ENCODE results near the gene ZNF516.

DNA sequence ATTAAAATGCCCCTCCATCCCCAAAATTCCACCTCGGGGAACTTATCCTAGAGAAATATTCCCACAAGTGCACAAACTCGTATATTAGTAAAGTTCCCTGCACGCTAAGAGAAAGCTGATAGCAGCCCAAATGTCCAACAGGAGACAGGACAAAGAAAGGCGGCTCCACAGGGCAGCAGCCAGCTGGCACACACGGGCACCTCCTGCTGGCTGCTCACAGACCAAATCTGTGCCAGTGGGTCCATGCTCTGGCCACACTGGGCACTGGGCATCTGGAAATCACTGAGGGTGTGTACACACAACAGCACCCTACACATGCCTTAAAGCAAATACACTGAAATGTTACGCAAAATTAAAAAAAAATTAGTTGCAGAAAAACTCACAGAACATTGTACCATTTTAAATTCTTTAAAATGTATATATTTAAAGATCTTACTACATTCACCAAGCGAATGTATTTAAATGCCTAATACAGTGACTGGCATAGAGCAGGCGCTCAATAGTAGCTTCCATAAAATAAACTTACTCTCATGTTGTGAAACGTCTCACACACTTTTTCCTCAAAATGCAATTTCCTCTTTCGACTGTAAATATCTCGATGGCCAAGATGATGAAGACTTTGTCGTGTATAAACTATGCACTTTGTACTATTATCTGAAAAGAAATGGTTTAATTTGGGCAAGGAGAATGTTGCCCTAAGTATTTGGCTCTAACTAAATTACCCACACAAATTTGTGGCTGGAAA, 19.4 kb downstream of the ZNF516 start:
- TF ChIP-seq, protein P1, sequence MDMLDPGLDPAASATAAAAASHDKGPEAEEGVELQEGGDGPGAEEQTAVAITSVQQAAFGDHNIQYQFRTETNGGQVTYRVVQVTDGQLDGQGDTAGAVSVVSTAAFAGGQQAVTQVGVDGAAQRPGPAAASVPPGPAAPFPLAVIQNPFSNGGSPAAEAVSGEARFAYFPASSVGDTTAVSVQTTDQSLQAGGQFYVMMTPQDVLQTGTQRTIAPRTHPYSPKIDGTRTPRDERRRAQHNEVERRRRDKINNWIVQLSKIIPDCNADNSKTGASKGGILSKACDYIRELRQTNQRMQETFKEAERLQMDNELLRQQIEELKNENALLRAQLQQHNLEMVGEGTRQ (IDR thresholded peaks at IDR 0.05; ENCODE audit: low read depth, low read length), result no peak
- TF ChIP-seq, protein P2, sequence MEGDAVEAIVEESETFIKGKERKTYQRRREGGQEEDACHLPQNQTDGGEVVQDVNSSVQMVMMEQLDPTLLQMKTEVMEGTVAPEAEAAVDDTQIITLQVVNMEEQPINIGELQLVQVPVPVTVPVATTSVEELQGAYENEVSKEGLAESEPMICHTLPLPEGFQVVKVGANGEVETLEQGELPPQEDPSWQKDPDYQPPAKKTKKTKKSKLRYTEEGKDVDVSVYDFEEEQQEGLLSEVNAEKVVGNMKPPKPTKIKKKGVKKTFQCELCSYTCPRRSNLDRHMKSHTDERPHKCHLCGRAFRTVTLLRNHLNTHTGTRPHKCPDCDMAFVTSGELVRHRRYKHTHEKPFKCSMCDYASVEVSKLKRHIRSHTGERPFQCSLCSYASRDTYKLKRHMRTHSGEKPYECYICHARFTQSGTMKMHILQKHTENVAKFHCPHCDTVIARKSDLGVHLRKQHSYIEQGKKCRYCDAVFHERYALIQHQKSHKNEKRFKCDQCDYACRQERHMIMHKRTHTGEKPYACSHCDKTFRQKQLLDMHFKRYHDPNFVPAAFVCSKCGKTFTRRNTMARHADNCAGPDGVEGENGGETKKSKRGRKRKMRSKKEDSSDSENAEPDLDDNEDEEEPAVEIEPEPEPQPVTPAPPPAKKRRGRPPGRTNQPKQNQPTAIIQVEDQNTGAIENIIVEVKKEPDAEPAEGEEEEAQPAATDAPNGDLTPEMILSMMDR (conservative IDR thresholded peaks at IDR 0.05; ENCODE audit: low read depth, low read length), result no peak
- TF ChIP-seq MAFK (IDR thresholded peaks at IDR 0.05; ENCODE audit: low read depth, low read length) (no peak), MAZ (IDR thresholded peaks at IDR 0.05; ENCODE audit: borderline replicate concordance, low read depth, low read length) (no peak)
